GM19324 (cell line): ENCODE measurements around the gene LAMA2.
"Not testable (repeated sequence)": the region's sequence is repeated elsewhere in the genome, so short reads cannot be mapped to it uniquely, and the experiment has no call there.

Source experiments
- ATAC-seq: cut with Tn5 transposase; IDR thresholded peaks from one replicate; pipeline ENCODE4 v1.9.1; 2021; ENCODE audit warnings: mild to moderate bottlenecking, moderate library complexity; ENCODE audit not compliant: unreplicated experiment, low FRiP score

The LAMA2 gene

DNA sequence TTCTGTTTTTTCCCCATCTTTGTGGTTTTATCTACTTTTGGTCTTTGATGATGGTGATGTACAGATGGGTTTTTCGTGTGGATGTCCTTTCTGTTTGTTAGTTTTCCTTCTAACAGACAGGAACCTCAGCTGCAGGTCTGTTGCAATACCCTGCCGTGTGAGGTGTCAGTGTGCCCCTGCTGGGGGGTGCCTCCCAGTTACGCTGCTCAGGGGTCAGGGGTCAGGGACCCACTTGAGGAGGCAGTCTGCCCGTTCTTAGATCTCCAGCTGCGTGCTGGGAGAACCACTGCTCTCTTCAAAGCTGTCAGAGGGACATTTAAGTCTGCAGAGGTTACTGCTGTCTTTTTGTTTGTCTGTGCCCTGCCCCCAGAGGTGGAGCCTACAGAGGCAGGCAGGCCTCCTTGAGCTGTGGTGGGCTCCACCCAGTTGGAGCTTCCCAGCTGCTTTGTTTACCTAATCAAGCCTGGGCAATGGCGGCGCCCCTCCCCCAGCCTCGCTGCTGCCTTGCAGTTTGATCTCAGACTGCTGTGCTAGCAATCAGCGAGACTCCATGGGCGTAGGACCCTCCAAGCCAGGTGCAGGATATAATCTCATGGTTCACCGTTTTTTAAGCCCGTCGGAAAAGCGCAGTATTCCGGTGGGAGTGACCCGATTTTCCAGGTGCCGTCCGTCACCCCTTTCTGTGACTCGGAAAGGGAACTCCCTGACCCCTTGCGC lies 289.5 kb downstream of the LAMA2 start:
- ATAC-seq, result not testable (repeated sequence)

DNA sequence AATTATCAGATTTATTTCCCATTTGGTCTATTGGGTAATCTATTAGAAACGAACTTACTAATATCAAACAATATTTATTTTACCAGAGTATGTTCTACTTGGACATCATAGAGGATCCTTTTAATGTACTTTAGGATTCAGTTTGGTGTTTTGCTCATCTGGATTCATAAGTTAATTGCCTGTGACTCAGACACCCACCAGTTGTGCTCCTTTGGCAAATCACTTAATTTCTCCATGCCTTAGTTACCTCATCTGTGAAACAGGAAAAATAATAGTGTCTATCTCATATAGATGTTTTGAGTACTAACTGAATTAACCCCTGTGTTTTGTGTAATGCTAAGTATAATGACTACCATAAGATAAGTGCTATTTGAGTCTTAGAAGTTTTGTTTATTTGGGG lies 292.1 kb downstream of the LAMA2 start:
- no peak for ATAC-seq

DNA sequence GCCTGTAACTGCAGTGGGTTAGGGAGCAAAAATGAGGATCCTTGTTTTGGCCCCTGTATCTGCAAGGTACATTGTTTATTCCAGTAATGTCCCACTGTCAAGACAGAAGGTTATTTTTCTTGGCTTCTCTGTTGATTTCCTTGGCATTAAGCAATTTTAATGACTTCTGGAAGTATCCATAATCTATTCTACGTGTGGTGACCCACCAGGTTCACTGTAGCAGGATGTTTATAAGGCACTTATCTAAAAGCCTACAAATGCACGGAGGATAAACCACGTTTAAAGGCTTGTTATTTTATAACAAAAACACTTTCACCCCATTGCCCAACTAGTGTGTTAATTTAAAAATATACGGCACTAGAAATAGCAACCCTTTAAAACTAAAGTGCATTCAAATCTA lies 294.9 kb downstream of the LAMA2 start:
- ATAC-seq, result no peak

DNA sequence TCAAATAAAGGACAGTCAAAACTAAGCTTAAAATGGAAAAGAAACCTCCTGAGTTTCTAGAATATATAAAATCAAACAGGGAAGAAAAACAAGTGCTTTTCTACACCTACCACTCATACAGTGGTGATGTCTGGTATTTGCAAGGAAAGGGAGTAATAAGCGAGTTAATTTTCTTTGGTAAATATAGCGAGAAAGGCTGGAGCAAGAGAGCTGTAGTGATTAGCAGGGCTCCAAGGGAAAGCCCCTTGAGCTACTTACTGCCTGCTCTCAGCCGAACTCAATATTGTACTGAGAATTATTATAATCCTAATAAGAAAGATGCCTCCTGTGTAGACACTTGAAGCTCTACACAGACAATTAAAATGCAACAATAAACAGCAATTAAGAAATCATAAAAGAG lies 296.3 kb downstream of the LAMA2 start:
- ATAC-seq, result no peak

DNA sequence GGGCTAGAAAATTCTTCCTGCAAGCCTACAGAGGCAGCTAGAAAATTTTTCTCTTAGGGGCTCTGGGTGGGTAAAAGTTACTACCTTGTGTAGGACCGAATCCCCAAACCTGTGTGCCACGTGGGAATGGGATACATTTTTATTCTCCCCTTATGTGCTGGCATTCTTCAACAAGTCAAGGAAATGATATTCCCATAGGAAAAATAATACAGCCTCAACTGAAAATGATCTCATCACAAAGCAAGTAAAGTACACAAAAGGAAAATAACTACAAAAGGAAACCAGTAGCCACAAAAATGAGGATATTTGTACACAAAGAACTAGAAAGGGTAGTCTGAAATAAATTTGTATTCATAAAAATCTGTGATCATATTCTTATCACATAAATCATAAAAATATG lies 298.1 kb downstream of the LAMA2 start:
- no peak for ATAC-seq

DNA sequence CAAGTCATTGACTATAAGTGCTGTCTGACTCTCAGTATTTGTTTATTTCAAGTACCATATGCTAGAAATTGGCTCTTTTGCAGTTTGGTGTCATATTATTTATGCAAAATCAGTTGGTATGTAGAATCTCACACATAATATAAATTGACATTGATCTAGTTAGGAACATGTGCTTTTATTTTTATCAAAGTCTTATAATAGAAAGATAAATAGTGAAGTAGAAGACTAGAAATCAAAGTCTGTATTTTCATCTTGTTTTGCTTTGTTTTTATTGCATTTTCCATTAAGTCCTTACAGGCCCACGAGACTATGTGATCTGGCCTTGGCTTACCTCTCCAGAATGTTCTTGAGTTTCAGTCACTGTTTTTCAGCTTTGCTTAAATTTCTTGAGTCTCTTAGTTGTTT lies 300.3 kb downstream of the LAMA2 start:
- no peak for ATAC-seq

DNA sequence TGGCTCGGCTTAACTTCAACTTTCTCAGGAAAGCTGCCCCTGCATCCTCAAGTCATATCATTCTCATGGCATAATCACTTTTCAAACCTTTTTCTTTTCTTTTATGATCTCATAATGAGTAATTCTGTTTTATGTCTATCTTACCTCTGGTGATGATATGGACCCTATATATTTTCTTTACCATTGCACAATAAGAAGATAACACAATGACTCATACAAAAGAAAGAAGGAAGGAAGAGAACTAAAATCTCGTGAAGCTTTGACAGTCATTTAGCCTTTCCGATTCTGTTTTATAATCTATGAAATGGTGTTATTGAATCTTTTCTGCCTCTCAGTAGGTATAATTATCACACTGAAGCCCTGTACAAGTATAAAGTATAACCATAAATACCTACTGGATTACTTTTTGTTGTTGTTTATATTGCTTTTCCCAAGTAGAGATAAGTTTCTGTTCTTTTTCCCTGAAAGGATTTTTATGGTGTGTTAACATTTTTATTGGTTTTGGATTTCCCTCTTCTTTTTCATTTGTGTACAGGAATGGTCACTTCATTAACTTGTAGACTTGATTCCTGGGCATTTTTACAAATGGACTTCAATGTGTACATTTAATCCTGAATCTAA lies 300.9 kb downstream of the LAMA2 start:
- ATAC-seq, result no peak

DNA sequence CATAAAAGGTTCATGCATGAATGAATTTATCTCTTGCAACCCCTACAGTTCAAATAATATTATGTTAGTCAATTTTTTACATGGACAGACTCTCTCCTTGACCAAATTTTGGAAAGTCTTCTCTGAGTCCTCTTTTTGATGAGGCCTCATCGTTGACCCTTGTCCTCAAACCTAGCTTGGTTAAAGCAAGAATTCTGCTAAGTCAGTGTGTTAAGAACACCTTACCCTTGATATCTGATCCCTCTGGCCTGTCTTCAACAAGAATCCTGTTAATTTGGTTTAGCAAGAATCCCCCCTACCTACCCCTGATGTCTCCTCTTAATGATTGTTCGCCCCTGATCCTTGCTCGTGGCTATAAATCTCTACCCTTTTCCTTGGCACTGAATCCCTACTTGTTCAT lies 301.4 kb downstream of the LAMA2 start:
- ATAC-seq, result no peak

DNA sequence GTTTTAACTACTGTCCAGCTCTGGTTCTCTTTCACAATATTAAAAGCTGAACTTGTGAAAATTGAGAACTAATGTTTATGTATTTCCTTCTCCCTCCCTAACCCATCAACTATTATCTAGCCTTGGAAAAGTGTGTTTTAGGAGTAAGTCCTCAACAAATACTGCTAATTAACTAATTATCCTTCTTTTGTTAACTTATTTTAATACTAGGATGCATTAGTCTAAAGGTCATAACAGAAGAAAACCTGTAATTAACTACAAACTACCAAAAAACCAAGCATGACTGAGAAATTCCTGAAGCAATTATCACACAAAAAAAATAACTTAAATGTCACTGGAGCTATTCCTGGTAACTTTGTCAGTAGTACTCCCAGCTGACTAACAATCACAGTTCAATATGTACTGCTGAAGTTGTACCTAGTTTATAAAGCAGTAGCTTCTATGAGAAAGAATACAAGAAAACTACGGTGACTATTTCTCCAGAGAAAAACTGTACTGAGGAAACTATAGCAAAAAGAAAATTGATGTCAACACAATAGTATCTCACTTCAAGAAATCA lies 301.9 kb downstream of the LAMA2 start:
- no peak for ATAC-seq

DNA sequence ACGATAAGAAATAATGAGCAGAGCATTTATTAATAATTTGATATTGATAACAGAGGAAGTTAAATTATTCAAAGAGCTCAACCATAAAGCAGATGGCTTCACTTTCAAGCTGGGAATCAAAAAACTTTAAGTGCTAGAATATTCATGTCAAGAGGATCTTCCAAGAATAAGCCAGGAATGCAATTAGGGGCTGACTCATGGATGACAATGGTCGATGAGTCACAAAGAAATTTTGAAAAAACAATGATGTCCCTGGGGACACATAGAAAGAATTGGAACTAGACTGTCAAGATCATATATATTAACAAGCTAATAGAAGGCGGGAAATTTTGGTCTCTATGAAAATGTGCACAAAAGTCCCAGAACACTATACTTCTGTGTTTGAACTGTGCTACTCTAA lies 304.1 kb downstream of the LAMA2 start:
- ATAC-seq, result no peak

DNA sequence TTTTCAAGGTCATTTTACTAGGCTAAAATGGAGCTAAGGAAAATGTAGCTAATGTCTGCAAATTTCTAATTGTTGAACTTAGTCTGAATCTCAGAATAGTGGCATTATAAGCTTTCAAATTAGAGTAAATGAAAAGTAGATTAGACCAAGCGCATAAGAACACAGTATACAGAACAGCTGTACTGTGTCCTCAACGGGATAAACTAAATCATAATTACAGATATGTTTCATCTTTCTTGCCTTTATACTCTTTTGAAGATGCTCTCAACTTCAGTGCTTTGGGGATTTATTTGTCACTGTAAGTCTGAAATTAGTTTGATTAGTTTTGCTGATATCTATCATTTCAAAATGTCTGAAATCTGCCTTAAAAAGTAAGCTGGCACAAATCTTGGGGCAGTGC lies 305.4 kb downstream of the LAMA2 start:
- ATAC-seq, result no peak

DNA sequence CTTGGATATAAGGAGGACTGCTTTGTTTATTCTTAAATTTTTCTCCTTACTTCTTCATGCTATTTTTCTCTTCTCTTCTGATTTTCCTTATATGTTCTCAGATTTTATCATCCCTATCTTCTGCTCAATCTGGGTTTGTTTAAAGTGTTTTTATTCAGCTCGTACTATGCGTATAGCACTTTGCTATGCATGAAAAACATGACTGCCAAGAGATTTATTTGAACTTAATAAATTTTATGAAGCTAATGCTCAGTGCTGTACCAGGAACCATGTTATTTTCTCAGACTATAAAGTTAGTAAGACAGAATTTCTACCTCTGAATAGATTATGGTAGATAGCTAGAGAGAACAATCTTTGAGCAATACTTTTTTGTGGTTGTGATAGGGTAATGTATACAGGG lies 305.9 kb downstream of the LAMA2 start:
- ATAC-seq, result no peak

DNA sequence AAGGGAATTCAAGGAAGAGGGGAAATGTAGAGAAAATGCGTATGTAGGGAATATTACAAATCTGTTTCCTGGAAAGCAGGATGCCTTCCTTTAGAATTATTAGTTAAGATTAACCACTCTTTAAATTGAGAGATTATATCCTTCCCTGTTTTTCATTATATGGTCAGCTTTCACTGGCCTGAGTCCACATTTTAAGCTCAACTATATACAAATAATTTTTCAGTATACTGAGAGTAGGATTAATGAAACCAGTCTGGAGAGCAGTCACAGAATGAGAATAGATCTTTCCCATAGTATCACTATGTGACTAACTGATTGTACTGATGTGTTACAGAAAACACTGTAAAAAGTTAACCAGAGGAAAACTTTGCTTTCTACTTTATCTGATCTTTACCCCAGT lies 306.3 kb downstream of the LAMA2 start:
- ATAC-seq, result no peak

DNA sequence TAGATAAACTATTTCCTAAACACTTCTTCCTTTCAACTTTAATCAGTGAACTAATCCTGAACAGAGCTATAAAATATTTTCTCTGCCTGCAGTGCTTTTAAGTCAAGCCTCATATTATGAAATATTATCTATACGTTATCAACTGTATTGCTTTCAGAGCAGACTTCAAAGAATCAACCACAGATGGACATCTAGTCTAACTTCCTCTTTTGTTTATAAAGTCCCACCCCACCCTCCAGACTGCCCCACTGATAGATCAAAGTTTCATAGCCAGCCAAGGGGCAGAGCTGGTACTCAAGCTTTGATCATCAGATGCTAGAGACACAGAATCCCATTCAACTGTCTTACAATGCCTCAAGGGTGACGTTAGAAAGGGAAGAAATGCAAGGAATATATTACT lies 308.3 kb downstream of the LAMA2 start:
- ATAC-seq, result no peak

DNA sequence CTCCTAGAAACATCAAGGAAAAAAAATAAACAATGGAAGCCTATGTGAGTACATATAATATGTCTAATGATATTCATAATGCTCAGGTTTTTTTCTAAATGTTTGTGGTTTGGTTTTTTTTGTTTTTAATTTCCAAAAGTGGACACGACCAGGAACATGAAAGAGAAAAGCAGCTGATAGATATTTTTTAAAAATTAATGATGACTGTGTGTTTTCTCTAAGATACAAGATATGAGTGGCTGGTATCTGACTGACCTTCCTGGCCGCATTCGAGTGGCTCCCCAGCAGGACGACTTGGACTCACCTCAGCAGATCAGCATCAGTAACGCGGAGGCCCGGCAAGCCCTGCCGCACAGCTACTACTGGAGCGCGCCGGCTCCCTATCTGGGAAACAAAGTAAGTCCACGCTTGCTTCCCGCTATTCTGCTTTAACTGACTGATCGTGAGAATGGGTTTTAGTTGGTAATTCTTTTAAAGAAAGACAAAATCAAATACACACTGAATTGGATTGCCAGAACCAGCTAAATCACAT lies 309.6 kb downstream of the LAMA2 start:
- ATAC-seq, result no peak

DNA sequence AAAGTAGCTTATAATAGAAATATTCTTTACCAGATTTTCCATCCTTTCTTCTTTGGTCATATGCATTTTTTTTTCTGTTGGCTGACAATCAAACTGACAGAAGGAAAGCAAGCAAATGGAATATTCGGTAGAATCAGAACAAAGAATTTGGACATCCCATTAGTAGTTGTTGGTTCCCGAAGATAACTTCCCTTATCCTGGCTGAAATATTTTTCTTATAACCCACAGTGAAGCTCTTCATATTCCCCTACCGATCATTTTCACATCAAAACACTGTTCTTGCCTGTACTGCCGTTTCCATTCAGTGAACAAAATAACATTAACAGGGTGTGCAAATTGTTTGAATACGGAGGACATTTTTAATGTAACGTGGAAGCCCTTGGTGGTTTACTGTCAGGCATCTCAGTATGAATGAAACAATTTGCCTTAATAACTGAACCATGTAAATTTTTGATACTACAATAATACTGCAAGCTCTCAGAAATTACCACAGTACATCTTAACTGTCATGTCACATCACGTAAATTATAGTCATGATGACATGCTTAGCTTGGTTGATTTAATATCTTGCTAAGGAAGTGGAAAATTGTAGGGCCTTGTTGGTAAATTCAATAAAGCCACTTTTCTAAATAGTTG lies 311.5 kb downstream of the LAMA2 start:
- ATAC-seq, result no peak

DNA sequence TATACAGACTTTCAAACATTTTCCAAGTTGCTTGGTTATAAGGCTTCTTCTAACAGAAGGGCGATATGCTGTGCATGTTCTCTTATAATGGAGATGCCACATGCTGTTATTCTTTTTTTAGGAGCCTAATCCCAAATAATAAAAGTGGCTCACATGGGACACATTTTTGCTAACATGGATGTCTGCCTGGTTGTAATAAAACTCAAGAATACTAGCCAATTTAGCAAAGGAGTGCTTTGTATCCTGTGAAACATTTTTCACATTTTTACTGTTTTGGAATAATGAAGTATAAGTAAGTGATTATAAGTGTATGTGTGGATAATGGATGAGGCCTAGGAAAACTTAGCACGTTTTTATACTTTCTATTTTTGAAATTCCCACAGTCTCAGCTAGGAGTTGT lies 312.2 kb downstream of the LAMA2 start:
- ATAC-seq, result no peak

DNA sequence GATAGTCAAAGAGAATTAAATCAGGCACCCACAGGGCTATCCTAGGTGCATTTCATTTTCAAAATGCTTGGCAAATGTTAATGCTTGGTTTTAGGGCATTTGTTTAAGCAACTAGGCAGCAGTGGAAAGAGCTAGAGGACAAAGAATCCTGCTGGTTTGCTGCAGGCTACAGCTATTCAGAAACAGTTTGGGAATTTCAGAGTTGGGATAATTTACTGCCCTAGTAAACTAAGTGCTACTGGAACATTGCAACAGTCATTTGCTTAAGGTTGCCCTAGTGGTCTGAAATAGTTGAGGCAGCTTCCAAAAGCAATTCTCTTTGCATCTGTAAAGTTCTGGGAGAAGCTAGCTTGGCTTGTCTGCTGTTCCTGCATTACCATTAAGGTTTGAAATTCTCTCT lies 312.7 kb downstream of the LAMA2 start:
- ATAC-seq, result no peak

DNA sequence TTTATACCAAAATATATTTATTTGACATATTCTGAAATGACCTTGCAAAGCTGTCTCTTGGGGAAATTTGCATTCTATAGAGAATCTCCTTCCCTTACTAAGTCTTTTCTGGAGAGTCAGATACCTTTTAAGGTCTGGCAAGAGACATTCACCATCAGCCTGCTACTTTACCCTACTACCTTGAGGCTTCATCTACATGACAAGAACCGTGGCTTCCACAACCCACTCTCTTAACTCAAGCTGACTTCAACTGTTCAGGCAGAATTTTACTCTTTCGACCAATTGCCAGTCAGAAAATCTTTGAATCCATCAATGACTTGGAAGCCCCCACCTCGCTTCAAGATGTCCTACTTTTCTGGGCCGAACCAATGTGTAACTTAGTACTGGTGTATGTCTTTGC lies 314.2 kb downstream of the LAMA2 start:
- no peak for ATAC-seq

DNA sequence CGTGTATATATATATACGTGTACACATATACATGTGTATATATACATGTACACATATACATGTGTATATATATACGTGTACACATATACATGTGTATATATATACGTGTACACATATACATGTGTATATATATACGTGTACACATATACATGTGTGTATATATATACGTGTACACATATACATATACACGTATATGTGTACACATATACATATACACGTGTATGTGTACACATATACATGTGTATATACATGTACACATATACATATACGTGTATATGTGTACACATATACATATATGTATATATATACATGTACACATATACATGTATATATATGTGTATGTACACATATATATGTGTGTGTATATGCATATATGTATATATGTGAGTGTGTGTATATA lies 317.2 kb downstream of the LAMA2 start:
- ATAC-seq, result no peak

DNA sequence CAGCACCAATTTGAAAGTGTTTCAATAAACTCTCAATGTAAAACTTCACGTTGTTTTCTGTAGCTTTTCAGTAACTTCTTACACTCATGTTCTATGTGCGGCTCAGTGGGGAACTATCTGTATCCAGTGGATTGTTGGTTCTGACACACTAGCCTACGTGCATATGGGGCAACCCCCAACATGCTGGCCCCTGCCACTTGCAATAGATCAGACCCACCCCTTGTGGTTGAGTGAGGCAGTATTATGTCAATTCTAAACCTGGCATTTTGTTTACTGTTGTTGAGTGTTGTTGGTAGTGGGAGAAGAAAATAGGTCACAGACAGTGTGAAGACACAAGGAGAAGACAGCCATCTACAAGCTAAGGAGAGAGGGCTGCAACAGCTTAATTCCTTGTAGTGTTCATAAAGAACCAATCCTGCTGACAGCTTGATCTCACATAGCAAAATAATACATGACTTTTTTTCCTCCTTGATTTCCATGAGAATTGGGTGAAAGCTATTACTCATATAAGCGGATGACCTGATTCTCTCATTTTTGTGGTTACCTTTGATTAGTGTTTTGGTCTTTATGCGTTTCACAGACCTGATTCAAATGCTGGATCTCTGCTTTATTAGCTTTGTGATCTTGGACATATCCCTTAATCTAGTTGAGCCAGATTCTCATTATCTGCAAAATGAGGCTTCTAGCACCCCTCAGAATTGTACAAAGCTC lies 320.4 kb downstream of the LAMA2 start:
- ATAC-seq, result no peak
